GM18505 (cell line): ENCODE measurements around the gene LATS2.

ENCODE experiments used
- ATAC-seq: cut with Tn5 transposase; IDR thresholded peaks from one replicate; pipeline ENCODE4 v1.9.1; 2021; ENCODE audit not compliant: unreplicated experiment
- POLR2A ChIP-seq: IDR thresholded peaks from 4 replicates; pipeline ENCODE4 v1.6.1; 2011; ENCODE audit warnings: borderline replicate concordance; ENCODE audit not compliant: insufficient read depth, insufficient read length; ENCODE audit errors: extremely low read depth

LATS2 gene

GRCh38 chr13:21061029-21061763 is at the start of gene LATS2:
LATS2 (minus strand) TSS chr13:21061586; CDS start chr13:21046026, 15,560 bp downstream.
- ATAC-seq, result peak; percentile 85
- peak; percentile 52 for TF ChIP-seq POLR2A

- ATAC-seq, result no peak
- no peak for TF ChIP-seq POLR2A
Measured at GRCh38 chr13:21109168-21109567, 47.8 kb upstream of the LATS2 start.

GRCh38 chr13:21106089-21106488 is 44.7 kb upstream of the LATS2 start:
- ATAC-seq, result no peak

GRCh38 chr13:21104199-21105019 is 43.0 kb upstream of the LATS2 start:
- no peak for TF ChIP-seq POLR2A
- ATAC-seq, result no peak

More at GRCh38 chr13:21106089-21106488, 44.7 kb upstream of the LATS2 start:
- no peak for TF ChIP-seq POLR2A

GRCh38 chr13:21101865-21102576 is 40.6 kb upstream of the LATS2 start:
- TF ChIP-seq POLR2A, result no peak
- no peak for ATAC-seq

- TF ChIP-seq POLR2A, result no peak
- ATAC-seq, result no peak
Measured at GRCh38 chr13:21100994-21101757, 39.8 kb upstream of the LATS2 start.

GRCh38 chr13:21100211-21100610 is 38.8 kb upstream of the LATS2 start:
- TF ChIP-seq POLR2A, result no peak
- ATAC-seq, result no peak

- TF ChIP-seq POLR2A, result no peak
- no peak for ATAC-seq
Measured at GRCh38 chr13:21095311-21095710, 33.9 kb upstream of the LATS2 start.

- TF ChIP-seq POLR2A, result no peak
- no peak for ATAC-seq
Measured at GRCh38 chr13:21089830-21090229, 28.4 kb upstream of the LATS2 start.

GRCh38 chr13:21088534-21088933 is 27.1 kb upstream of the LATS2 start:
- no peak for TF ChIP-seq POLR2A
- ATAC-seq, result no peak

- TF ChIP-seq POLR2A, result no peak
- no peak for ATAC-seq
Measured at GRCh38 chr13:21086929-21087328, 25.5 kb upstream of the LATS2 start.

GRCh38 chr13:21081926-21082325 is 20.5 kb upstream of the LATS2 start:
- TF ChIP-seq POLR2A, result no peak
- no peak for ATAC-seq

- TF ChIP-seq POLR2A, result no peak
Measured at GRCh38 chr13:21080593-21080891, 19.2 kb upstream of the LATS2 start.

More at GRCh38 chr13:21080593-21080891, 19.2 kb upstream of the LATS2 start:
- ATAC-seq, result no peak
